ENCODE data around the gene CDH23.

The CDH23 gene

DNA sequence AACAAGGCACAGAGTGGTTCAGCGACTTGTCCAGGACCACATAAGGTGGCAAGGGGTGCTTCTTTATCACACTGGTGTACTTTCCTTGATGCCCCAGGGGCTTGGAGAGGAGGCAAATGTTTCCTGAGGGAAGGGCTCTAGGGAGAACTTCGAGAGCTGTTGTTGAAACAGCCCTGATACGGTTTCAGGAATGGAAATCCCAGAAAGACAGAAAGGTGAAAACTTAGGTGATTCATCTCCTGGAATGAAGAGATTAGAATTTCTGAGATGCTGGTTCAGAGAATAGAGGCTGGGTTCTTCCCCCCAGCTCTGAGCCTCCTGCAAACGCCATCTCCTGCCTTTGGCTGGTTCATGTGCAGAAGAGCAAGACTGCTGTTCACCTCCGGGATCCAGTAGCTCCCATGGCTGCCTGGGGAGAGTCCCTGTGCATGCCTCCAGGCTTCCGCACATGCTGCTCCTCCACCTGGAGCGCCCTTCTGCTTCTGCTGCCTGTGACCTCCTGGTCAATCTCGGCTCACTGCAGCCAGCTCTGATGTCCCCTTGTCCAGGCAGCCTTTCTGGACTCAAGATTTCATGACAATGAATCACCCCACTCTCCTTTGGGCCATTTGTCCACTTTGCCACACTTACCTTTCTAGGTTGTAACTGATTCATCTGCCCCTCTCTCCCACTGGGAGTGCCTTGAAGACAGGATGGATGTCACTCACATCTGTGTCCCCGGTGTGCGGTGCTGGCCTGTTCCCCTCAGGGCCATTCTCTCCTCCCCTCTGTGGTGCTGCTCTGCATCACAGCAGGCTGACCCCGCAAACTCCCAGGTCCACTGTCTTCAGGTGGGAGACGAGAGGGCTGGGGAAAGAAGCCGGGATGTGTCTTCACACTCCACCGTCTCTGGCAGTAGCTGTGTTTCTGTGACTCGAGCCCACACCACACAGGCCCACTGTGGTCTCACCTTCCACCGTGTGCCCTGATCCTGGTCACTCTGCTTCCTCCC lies 3.6 kb upstream of the CDH23 start:
- DNase-seq (ENCODE audit: low read depth) = no peak

DNA sequence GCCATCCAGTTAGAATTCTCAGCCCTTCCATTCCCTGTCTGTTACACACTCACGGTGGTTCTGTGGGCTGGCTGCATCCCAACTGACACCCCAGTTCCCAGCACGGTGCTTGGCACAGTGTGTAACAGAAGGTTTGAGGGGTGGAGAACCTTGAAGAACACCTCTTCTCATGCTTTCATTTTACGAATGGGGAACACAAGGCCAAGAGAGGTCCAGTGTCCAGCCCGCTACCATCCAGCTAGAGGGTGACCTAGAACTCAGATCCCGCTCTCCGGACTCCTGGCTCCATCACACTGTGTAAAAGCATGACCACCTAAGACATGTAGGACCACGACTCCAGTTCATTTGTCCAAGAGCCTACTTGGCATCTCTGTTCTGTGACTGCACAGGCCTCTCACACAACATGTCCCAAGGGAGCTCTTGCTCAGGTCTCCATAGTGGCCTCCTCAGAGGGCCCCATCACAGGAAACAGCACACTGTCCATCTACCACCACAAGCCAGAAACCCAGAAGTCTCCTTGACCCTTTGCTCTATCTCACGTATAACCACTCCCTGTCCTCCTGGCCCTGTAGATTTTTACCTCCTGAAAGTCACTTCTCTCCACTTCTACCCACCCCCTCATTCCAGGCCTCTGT lies 2.8 kb upstream of the CDH23 start:
- no peak for DNase-seq (ENCODE audit: low read depth)

DNA sequence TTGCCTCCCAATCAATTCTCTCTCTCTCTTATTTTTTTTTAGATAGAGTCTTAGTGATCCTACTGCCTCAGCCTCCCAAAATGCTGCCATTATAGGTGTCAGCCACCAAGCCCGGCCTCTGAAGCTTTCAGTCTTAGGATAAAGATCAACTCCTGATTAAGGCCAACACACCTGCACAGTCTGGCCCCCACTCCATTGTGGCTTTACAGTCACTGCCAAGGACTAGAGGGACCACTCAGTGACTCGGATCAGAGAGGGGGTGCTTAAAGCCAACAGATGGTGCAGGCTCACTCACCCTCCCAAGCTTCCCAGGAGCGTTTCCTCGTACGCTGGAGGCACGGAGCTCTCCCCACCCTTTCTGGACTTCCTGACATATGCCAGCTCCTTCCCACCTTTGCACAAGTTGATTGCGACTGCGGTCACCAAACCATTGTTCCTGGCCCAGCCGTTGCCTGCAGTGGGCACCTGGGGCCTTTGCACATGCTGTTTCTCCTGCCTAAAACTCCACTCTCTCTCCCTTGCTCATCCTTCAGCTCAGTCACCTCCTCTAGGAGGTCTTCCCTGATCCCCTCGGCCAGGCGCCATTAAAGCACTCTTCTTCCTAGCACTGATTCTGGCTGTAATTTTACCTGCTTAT lies 1.7 kb upstream of the CDH23 start:
- DNase-seq (ENCODE audit: low read depth) = no peak

DNA sequence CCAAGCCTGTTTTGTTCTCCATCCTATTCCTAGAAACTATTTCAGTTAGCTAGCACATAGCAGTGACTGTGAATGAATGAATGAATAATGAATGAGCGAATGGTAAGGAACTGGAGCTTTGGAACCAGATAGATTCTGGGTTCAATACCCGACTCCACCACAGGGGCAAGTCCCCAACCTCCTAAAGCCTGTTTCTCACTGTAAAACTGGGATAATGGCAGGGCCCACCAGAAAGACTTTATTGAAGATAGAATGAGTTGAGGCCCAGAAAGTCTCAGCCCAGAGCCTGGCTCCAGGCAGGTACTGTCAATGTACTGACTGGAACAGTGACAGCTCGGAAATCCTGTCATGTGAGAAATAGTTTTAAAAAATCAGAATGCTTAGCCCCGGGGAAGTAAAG lies 1.1 kb upstream of the CDH23 start:
- DNase-seq (ENCODE audit: low read depth) = no peak

DNA sequence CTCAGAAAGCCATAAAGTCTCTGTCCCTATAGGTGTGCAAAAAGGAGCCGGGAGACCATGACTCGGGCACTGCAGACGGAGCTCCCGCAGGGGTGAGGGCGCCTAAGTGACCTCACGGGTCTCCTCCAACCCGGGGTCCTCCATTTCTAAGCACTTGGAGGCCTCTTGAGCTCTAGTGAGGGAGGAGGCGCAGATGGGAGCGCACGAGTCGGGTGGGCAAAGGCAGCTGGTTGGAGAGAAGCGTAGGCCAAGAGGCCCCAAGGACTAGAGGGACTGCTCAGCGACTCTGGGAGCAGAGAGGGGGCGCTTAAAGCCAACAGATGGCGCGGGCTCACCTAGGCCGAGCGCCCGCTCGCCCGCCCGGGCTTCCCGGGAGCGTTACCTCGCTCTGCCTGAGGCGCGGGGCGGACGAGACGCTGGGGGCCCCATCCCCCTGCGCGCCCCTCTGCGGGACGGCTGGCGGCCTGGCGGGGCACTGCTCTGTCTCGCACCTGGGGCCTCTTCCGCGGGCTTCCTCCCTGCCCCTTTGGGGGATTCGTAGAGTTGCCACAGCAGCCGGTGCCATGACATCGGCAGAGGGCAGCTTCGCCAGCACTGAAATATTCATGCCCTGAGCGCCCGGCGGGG lies 523 bp upstream of the CDH23 start:
- DNase-seq (ENCODE audit: low read depth) = no peak

DNA sequence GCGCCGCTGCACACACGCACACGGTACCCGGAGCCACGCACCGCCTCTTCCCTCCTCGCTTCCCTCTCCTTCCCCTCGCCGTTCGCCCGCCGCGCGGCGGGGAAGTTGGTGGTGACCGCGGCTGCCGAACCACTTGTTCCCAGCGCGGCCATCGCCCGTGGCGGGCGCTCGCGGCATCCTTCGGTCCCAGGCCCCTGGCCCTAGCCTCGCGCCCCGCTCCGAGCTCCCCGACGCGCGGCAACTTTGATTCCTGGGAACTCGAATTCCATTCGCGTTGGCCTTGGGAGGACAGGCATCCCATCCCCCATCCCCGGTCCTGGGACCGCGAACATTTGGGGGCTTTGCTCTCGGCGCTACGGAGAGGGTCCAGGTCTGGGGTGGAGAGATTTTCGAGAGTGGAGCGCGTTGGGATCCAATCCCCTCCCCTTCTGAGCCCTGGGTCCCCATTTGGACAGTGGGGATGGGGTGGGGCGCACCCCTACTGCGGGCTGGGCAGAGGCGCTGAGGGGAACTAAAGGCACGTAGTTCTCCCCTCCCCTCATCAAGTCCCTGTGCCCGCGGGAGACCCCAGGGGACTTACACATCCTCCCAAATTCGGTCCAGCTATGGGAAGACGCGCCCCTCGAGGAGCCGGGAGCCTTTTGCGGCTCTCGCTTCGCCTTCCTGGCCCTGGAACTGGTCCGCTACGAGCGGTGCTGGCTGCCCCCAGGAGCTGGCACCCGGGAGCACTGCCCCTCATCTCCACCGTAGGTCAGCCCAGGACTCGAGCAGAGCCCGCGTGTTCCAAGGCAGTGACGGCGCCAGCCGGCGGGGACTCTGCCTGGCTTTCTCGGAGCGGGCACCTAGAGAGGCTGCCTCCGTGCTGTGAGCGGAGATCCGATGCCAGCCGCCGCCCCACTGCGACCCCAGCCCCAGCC lies 834 bp downstream of the CDH23 start:
- DNase-seq (ENCODE audit: low read depth) = no peak

DNA sequence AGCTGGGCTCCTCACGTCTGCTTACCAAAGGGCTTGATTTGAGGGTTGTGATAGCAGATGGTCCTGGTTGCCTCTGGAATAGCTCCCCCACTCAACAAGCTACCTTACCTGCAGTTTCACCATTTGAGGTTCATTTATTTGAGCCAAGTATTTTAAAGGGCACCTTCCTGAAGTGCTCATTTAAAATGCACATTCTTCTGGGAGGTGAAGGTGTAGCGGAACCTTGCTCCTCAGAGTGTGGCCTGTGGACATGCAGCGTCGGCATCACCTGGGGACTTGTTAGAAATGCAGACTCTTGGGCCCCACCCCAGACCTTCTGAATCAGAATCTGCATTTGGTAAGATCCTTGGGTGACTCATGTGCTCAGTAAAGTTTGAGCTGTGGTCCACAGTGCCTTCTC lies 2.3 kb downstream of the CDH23 start:
- DNase-seq (ENCODE audit: low read depth) = no peak

DNA sequence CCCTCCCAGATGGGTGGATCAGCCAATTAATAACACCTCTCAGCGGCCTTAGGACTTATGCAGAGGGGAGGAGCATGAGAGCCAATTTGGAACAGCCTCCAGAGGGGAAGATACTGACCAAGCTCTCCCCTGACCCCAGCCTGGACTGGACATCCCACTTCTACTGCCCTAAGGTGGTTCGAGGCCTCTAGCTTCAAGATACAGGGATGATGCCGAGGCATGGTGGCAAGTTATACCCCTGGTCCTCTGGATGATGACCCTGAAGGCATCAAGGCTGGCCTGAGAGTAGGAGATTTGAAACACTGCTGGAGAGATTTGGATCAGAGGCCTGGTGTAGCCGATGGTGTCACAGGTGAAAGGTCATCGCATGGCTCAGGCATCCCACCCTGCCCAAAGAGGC lies 3.2 kb downstream of the CDH23 start:
- no peak for DNase-seq (ENCODE audit: low read depth)

DNA sequence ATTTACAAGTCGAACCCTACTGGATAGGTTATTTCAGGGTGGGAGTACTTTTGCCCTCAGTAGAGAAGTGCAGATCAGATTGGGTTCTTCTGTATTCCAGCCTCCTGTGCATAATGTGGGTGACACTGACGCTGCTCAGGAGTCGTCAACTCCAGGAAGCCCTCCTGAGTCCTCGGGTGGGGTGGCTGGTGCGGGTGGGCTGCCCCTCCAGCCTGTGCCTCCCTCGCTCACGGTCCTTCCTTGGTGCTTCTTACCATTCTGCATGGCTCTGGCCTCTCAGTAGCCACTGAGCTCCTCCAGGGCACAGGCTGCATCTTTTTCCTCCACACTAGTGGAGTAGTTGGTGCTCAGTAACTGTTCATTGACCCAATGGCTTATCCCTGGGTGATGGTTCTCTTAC lies 4.3 kb downstream of the CDH23 start:
- DNase-seq (ENCODE audit: low read depth) = no peak

DNA sequence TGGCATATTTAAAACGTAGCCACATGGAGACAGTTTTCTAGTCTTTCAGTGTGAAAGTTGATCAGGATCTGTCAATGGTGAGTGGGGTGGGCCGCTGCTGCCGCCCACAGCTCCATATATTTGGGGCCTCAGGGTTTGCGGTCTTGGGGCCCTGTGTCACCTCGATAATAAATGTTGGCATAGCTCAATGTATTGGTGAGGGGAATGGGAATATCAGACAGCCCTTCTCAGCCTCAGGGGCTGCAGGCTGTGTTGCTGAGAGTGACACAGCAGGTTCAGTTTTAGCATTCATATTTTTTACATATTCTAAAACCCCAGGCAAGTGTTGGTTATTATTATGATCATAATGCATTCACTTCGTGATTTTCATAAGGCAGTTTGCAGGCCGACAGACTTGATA lies 5.3 kb downstream of the CDH23 start:
- DNase-seq (ENCODE audit: low read depth) = no peak

DNA sequence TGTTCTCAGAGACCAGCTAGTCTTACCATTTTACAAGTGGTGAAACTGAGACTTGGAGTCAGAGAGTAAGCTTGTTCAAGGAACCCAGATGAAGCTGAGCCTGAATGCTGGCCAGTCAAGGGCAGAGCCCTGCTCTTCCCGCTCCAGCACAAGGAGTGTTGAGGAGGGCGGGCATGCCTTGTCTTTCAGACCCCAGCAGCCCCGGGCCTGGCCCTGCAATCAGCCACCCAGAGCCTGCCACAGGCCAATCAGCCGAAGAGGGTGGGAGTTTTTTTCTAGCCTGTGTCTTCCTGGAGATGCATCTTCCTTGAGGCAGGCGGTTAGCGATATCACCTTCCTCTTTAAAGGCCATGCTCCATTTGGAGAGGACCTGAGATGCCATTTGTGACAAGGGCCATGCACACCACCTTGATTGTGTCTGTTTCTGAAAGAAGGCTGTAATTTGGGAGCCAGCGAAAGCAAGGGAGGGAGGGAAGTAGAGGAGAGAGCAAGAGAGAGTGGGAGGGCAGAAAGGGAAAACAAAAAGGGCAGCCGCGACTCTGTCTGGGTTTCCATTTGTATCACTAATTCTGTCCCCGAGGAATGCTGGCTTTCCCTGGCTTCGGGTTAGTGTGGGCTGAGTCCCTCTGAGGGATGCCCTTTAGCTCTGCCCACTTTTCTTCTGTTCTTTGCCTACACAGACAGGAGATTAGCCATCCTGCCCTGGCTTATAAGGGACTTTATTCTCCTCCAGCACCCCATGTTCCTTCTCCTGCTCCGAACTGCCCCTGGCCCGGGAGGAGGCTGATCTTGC lies 8.0 kb downstream of the CDH23 start:
- DNase-seq (ENCODE audit: low read depth) = no peak

DNA sequence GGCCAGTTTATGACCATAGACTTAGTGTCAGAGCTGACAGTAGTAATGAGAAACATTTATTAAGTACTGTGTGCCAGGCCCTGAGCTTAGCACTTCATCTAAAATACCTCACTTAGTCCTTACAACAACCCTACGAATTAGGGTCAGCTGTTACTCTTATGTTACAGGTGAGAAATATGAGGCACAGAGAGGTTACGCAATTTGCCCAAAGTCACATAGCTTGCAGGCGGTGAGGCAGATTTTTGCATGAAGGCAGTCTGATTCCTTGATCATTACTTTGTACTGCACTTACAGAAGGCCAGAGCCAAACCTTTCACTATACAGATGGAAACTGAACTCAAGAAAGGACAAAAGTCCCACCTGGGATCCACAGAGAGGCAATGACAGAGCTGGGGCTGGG lies 10.2 kb downstream of the CDH23 start:
- no peak for DNase-seq (ENCODE audit: low read depth)

DNA sequence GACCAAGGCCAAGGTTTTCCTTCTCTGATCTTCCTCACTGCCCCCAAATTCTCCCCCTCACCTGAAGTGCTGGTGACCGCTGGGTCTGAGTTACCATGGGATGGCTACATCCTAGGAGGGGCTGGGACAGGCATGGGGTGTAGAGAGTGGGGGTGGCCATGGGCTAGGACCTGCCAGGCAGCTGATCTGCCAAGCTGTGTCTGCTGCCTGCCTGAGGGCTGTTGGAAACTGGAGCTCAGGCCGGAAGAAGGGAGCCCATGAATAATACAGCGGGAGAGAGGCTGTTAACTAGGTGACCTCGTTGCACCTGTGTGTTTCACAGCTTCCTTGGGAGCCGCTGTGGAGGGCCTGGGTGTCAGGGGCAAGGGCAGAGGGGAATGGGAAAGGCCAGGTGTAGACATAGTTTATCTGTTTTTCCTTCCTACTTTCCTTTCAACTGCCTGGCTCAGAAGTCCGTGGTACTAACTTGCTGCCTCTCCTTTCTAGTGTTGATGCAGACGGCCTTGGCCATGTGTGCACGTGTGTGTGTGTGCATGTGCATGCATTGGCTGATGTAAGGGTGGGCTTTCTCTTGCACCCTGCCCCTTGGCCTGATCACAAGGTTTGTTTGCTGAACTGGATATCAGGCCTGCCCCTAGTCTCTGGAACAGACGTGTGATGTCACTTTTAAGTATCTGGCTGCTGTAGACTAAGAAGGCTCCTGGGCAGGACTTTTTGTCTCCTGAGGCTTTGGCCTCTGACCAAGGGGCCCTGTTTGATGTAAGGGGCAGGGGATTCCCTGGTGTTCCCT lies 11.9 kb downstream of the CDH23 start:
- DNase-seq (ENCODE audit: low read depth) = no peak

DNA sequence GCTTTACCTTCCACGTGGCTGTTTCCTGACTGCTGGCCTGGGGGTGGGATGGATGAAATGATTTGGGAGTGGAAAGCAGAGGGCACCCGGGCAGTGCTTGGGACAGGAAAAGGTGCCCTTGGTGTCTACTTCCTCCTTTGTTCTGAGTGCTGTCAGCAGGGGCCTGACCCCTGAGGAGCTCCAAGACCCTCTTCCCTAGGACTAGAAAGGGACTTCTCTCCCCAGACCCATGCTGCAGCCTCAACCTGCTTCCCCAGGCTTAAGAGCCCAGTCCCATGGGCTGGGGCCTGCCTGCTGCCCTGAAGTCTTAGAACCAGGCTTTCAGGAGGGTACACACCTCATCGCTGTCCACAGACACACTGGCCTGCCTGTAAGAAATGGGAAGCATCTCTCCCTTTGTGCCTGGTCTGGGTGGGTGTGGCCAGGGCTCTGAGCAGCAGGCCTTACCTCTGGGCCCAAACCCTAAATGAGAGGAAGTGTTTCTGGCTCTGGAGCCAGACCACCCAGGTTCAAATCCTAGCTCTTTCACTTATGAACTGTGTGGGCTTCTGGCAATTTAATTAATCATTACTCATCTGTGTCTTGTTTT lies 12.9 kb downstream of the CDH23 start:
- no peak for DNase-seq (ENCODE audit: low read depth)

DNA sequence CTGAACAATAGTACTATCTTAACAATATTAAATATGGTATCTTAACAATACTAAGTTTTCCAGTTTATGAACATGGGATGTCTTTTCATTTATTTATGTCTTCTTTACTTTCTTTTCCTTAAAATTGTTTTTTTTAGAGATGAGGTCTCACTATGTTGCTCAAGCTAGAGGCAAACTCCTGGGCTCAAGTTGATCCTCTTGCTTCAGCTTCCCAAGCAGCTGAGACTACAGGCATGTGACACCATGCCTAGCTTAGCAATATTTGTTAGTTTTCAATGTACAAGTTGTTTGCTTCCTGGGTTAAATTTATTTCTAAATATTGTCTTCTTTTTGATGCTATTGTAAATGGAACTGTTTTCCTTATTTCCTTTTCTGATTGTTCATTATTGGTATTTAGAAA lies 16.9 kb downstream of the CDH23 start:
- DNase-seq (ENCODE audit: low read depth) = no peak

DNA sequence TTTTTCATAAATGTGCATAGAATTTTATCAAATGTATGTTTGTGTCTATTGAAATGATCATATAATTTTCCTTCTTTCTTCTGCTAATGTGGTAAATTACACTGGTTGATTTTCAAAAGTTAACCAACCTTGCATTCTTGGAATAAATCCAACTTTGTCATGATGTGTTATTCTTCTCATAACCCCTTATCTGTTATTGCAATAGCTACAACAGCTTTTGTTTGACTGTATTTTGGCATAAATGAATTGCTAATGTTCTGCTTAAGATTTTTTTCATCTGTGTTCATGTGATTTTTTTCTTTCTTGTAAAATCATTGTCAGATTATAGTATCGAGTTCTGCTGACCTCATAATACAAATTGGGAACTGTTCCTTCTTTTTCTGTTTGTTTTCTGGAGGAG lies 17.6 kb downstream of the CDH23 start:
- DNase-seq (ENCODE audit: low read depth) = no peak

DNA sequence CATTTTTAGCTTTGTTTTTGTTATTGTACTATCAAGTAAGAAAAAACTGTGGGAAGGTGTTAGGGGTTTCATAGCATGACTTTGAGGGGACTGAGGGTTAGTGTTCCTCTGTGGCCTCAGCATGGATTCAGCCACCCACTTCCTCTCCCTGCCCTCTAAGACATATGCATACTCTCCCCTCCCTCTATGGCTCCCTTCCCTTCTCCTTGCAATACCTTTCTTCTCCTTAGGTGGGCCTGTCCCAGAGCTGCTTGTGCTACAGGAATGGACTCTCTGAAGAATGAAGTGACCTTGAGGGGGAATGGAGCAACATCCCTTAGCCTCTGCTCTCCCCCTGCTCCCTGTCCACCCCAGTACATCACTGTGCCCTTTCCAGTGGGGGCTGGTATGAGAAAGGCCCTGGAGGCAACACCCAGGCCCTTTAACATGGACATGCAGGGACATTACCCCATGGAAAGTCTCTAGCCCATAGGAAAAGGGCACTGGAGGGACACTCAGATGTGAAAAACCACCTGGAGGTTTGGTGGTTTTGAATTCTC lies 22.4 kb downstream of the CDH23 start:
- DNase-seq (ENCODE audit: low read depth) = no peak

DNA sequence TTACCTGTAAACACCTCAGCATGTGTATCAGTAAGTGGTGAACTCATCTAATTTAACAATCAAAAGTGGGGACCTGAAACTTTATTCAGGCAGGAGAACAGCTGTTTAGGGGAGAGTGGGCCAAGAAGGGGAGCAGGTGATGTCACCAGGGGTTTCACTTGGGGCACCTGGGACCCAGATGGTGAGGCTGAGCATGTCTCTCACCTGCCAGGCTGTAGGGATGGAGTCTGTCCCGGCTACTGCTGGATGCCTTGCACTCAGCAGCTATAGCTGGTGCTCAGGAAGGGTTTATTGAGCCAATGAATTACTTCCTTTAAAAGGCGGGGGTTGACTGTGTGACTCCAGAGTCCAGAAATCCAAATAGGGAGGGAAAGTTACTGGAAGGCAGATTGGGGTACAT lies 23.0 kb downstream of the CDH23 start:
- DNase-seq (ENCODE audit: low read depth) = no peak

DNA sequence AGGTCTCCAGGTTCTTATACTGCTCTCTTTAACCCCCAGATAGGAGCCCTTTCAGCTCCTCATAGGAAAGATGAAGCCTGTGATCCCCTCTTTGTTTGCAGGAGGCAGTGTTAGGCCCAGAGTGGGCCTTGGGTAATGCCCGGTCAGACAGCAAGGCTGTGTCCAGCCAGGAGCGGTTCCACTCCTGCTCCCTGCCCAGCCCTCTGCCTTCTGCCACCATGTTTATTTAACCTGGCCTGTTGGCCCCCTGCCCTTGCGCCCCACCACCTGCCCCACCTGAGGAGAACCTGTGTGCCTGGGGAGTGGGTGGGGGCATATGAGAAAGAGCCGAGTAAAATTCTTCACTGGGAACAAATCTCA lies 24.3 kb downstream of the CDH23 start:
- DNase-seq (ENCODE audit: low read depth) = no peak
